ENCODE results near the gene FIGLA.
"Not testable (repeated sequence)": the region's sequence is repeated elsewhere in the genome, so short reads cannot be mapped to it uniquely, and the experiment has no call there.

The FIGLA gene

DNA sequence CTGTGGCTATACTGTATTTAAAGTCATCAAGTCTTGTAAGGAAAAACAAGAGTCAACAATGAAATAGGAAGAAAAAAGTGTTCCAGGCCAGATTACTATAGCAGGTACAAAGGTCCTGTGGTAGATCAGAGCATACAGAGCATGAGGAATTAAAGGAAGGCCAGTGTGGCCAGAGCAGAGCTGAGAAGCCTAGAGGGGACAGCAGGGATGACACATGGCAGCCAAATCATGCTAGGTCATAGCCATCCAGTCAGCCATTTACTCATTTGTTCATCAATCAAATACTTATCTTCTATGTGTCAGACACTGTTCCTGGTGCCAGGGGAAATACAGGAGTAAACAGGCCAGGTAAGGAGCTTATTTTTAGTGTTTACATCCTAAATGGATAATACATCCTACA, 46.8 kb downstream of the FIGLA start:
- no peak for DNase-seq

DNA sequence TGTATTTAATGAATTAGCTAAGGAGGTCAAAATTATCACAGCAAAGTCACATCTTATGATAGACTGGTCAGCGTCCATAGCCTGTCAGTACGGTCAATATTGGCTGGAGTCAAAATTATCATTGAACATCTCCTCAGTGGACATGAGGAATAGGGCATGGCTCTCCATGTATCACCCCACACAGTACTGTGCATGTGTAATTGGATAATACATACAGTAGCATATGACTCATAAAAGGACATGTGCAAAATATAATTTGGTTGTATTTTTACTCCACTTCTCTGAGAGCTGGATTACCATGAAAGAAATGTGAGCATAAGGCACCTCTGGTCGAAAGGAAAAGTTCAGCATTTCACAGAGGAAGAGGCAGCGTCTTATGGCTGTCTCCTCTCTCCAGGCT, 47.4 kb downstream of the FIGLA start:
- DNase-seq = no peak

DNA sequence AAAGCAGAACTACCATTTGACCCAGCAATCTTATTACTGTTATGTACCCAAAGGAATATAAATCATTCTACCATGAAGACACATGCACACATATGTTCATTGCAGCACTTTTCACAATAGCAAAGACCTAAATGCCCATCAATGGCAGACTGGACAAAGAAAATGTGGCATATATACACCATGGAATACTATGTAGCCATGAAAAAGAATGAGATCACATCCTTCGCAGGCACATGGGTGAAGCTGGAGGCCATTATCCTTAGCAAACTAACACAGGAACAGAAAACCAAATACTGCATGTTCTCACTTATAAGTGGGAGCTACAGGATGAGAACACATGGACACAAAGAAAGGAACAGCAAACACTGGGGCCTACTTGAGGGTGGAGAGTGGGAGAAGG, 51.0 kb downstream of the FIGLA start:
- DNase-seq = not testable (repeated sequence)

DNA sequence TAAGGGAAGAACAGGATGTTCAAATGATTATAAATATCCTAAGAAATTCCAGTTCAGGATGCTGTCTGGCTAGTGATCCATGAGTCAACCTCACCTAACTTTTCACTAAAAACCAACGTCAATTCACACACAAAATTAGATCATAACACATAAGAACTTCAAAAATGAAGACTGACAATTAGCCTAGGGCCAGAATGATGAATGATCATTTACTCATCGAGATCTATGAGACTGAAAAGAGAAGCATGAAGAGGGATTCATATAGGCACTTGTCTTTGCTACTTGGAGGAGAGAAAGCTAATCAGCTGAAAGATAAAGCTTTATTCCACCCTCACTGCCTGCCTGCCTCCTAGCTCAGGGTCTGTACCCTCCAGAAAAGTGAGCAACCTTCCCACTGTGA, 52.3 kb downstream of the FIGLA start:
- no peak for DNase-seq

DNA sequence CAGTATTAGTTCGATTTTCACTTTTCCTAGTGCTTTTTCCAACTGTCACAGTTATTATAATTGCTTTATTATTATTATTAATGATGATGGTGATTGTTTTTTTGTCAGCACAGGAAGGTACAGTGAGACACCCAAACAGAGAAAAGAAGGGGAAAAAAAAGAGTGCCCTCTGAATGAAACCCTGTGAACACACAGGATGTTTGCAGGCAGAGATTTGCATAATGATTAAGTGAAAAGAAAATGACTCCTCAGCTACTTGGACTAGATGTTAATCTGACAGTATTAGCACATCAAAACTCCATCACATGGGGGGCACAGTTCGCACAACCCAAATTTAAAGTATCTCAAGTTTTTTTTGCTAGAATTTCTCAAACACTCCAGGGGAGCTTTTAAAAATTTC, 55.4 kb downstream of the FIGLA start:
- DNase-seq = no peak

DNA sequence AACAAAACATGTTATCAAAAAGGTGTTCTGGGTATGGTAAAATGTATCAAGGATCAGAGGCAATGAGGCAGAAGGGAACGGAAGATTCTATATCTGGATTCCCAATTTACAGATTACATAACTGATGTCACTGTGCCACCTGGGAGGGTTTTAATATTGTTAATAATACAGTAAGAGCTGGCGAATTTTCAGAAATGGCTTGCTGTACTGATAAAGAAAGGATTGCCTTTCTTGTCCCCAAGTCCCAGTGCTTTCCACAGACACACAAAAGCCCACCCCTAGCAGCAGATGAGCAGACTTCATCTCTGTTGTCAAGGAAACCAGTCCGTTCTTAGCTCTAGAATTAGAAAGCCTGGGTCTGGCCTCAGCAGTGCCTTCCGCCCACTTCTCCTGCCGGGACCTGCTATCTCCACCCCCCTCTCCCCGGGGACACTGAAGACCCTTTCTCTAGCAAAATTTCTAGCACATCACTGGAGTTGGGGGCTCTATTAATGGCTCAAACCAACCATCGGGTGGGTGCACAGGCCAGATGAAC, 56.7 kb downstream of the FIGLA start:
- DNase-seq = no peak

DNA sequence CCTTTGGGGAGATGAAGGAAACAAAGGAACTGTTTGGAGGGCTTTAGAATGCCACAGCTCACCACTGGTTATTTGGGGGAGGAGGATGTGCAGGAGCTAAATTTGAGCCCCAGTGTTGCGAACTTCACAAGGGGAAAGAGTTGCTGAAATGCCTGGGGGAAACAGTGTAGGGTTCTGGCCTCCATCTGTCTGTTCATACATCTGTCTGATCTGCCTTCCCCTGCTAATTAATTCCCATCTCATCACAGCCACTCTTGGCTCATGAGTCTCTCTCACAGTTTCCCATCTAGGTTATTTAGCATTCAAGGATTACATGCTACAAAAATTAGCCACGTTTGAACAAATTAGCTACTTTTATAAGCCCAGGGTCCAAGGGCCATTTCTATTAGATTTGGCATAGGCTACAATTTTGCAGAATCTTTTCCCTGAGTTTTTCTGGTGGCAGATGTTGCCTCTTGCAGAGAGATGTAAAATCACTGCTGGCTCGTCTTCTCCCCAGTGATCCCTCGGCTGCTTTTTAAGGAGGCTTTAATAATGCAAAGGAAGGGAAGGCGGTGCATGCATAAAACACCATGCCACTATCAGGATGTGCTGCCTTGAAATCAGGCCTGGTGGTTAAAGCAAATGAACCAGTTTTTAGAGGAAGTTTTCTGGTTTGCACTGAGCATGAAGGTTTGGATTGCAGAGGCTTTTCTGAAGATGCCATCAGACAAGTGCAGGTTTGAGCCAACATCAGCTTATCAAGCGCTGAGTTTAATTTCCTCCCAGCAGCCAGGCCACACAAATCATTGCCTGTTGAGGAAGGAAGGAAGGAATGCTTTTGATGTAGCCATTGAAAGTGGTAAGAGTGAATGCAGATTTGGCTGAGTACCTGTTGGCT, 57.4 kb downstream of the FIGLA start:
- DNase-seq = no peak

DNA sequence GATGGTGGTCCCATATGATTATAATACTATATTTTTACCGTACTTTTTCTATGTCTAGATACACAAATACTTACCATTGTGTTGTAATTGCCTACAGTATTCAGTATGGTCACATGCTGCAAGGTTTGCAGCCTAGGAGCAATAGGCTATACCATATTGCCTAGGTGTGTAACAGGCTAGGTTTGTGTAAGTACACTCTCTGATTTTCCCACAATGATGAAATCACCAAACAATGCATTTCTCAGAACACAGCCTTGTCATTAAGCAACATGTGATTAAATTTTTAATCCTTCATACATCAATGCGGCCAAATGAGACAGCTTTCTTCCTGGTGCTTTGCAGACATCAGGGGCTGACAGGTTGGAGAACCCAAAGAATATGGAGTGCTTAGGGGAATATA, 59.7 kb downstream of the FIGLA start:
- no peak for DNase-seq

DNA sequence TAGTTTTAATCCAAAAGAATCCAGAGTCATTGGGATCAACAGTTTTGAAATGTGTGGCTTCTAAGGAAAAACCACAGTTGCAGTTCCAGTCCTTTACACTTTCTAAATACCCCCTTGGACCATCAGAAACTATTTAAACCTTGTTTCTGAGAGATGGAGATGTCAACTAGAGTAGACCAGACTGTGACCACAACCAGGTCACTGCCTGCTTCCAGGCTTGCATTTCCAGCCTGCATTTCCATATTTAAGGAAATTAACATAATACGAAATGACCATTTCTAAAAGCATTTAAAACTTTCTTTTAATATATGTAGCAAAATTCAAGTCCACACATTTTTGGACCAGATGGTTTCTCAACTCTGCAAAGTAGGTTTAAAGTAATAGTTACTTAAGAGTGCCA, 60.8 kb downstream of the FIGLA start:
- no peak for DNase-seq

DNA sequence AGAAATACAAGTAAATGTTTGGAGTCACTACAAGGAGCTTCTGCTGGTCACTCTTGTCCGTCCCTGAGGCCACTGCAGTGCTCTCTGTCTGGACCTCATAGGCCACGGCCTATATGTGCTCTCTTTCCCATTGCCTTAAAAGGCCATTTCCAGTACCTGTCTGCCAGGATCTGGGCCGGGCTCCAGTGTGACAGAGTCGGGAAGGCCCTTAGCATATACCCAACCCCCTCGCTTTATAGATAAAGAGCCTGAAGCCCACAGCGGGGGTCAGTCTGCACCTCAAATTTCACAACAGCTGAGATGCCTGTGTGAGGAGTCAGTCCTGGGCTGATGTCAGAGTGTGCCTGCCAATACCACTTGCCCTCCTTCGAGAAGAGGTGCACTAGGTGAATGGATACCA, 62.3 kb downstream of the FIGLA start:
- no peak for DNase-seq
